Heart left ventricle (tissue), 13 donors: Measurements from ENCODE around the gene CDH26.

Experiments used
- POLR2A ChIP-seq, 2 donors: fragments of 450-650 bp; IDR thresholded peaks; one replicate each; pipeline ENCODE4 v1.6.1; 2017; ENCODE audit warnings: antibody characterized with exemption in 2 of 2, mild to moderate bottlenecking in 2 of 2, moderate library complexity in 2 of 2
- TF ChIP-seq, protein P1 (sequence below), 12 donors: fragments of 200-600 bp; sonication (generic) in 4 of 12; IDR thresholded peaks; one replicate each; pipeline versions ENCODE4 v1.5.0 to v1.8.0; 2018 to 2022; ENCODE audit warnings: antibody characterized with exemption in 12 of 12, mild to moderate bottlenecking in 5 of 12
- donor health status: ischemic (EF 13 %, LVEDD 7.1; RV severe dilation, severe dysfunction).
- donor health status: DM: no; HTN: yes; CAD: no.
- donor health status: DM: no; HTN: no; CAD: no.
- donor health status: ischemic (EF 25% LVEDD 6.9; RV normal size, moderate dysfunction).
- donor health status: ischemic (EF 25% LVEDD 5.7; RV mildly dilated, moderate dysfunction).
- donor health status: ischemic (EF 35%, LVEDD 5.7; RV mildly dilated, moderate dysfunction).
- donor health status: nonischemic (EF 11% LVEDD 7.7; RV severe dilation, severe dysfunction).
- donor health status: DM: yes; HTN: yes; CAD: no.
- donor health status: PGD.
- donor health status: ischemic (EF 29% LVEDD 5.4; RV normal size, mild dysfunction).
- donor health status: nonischemic (EF 23%, LVEDD 6.1; RV moderate dilation, normal function).

DNA sequence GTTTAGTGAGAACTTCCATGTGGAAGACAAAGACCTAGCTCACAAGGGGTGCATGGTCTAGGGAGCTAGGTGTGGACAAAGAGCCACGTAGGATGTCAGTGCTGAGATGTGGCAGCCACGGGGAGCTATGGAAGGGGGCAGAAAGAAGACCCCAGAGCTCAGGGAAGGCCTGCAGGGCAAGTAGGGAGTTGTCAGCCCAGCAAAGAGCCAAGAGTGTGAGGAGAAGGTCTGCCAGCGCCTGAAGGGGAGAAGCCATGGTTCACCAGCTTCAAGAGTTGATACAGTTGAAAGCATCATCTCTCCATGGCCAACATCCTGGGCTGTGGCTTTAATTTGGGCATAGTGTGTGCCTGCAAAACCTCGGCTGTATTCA lies 95.6 kb downstream of the CDH26 start:
- TF ChIP-seq, protein P1, sequence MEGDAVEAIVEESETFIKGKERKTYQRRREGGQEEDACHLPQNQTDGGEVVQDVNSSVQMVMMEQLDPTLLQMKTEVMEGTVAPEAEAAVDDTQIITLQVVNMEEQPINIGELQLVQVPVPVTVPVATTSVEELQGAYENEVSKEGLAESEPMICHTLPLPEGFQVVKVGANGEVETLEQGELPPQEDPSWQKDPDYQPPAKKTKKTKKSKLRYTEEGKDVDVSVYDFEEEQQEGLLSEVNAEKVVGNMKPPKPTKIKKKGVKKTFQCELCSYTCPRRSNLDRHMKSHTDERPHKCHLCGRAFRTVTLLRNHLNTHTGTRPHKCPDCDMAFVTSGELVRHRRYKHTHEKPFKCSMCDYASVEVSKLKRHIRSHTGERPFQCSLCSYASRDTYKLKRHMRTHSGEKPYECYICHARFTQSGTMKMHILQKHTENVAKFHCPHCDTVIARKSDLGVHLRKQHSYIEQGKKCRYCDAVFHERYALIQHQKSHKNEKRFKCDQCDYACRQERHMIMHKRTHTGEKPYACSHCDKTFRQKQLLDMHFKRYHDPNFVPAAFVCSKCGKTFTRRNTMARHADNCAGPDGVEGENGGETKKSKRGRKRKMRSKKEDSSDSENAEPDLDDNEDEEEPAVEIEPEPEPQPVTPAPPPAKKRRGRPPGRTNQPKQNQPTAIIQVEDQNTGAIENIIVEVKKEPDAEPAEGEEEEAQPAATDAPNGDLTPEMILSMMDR (IDR thresholded peaks at IDR 0.05) = no peak
- TF ChIP-seq POLR2A (IDR thresholded peaks at IDR 0.05) = no peak
